Left cardiac atrium (tissue), 4 donors: Measurements from ENCODE around the gene FAM162A. TPM values are rescaled to one million over a fixed set of nuclear protein-coding genes. Genes with fewer than 3 reads are reported as not detected.

Experiments
- ATAC-seq, 2 donors: fragments of 200-7000 bp; cut with Tn5 transposase; one replicate each; pipeline ENCODE4 v1.9.1; 2020; ENCODE audit warnings: mild to moderate bottlenecking in 2 of 2, moderate library complexity in 2 of 2
- DNase-seq: peaks from one replicate; pipeline ENCODE4 v3.0.0-alpha.2; 2020
- intact Hi-C, 2 donors: fragments of 100-400 bp; cut with DNase I; formaldehyde crosslinking; loops; one replicate each; pipeline versions ENCODE4 v1.14.1 to v1.15.1; 2022 to 2023
- total RNA-seq, 2 donors: library from RNA; stranded (reverse); fragmentation: NEBNext Ultra II Directional; extraction: Animal tissue kit (Norgen Biotek cat#: 25700); gene quantifications; one replicate each; pipeline ENCODE4 v1.2.1, GENCODE V29; 2021
- donor health status: DM: no; HTN: yes; CAD: no.
- donor health status: DM: no; HTN: yes; CAD: no; lungs with severe emphysema.
- donor health status: DM: yes; HTN: yes; CAD: no.
- donor health status: Dilated cardiomyopathy.

The FAM162A gene
- total RNA-seq, 2 donors from 2014 or later: 118 to 144 TPM

DNA sequence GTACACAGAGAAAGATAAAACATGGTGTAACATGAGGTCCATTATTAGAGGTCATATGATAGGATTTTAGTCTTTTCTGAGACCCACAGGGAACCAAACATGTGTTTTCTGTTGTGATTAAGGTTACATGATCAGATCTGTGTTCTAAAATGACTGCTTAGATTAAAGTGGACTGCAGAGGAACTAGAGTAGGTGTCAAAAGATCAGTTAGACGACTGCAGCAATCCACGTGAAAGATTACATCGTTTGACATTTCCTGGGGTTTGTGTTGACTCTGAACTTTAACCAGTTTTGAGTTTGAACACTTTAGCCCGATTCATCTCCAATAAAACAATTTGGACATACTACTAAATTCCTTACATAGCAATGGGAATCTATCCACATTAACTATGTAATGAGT is 6.0 kb upstream of the FAM162A start:
- no peak for ATAC-seq
- intact Hi-C loops: no loop called here
- DNase-seq: no peak

- DNase-seq: peak; percentile 89
- intact Hi-C loops: no loop called here
- peak; percentile 81 to 88 for ATAC-seq
These were observed 905 bp upstream of the FAM162A start, which contains the start of gene MIX23 for GRCh38 chr3:122382888-122383666. Gene MIX23 (minus strand): TSS chr3:122383231. CDS start chr3:122383224, 7 bp downstream.

DNA sequence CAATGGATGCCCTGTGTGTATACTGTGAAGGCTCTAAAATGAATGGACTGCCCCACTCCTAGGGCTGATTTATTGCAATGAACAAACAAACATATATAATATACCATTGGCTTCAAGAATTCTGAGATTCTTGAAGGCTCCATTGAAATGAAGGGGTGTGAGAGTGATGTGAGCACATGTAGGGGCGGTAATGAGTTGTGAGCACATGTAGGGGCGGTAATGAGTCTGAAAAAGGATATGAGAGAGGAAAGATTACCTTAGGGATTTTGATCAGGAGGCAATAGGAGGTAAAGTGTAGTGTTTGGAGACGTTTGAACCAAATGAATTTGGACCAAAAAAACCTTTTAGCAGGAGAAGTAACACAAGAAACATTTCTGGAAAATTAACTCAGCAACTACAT is 3.7 kb downstream of the FAM162A start:
- DNase-seq: no peak
- ATAC-seq: no peak
- intact Hi-C loops: no loop called here

- ATAC-seq (no peak), DNase-seq (no peak)
- intact Hi-C loops: no loop called here
These were observed 5.2 kb downstream of the FAM162A start for GRCh38 chr3:122389197-122389596.

DNA sequence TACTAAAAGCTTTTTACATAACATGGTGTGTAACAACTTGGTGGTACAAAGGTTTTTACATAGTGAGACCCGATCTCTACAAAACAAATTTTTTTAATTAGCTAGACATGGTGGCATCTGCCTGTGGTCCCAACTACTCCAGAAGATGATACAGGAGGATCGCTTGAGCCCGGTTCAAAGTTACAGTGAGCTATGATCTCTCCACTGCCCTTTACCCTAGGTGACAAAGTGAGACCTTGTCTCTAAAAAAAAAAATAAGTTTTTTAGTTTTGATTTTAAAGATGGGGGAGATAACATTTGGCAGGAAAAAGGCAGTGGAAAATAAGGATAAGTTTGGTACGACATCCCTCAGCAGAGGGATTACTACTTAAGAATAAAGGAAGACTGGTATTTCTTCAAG is 5.9 kb downstream of the FAM162A start:
- no peak for DNase-seq
- intact Hi-C loops: loop anchor here in 1 of 2 donors (5.0 kb wide), 1 partner anchor 287 kb away; no protein-coding TSS in a partner anchor

DNA sequence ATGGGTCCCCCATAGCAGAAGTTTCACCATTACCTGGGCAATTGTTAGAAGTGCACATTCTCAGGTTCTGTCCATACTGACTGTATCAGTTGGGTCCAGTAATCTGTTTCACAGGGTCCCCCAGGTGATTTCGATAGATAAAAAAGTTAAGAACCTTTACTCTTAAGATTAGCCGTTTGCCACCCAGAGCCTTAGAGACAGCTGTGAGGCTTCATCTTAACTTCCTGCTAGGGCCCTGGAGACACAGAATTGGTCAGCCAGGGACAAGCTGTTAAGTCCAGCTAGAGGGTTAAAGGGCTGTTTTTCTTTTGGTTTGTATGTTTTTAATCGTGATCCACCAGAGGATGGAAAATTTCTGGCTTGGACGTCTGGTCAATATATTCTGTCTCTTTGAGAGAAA is 6.7 kb downstream of the FAM162A start:
- ATAC-seq: peak in 1 of 2 donors; percentile 63
- DNase-seq: no peak
- intact Hi-C loops: loop anchor here in 1 of 2 donors (5.0 kb wide), 1 partner anchor 287 kb away; no protein-coding TSS in a partner anchor

More for the DNA sequence above, 5.9 kb downstream of the FAM162A start:
- ATAC-seq: no peak

- intact Hi-C loops: loop anchor here in 1 of 2 donors (5.0 kb wide), 1 partner anchor 285 kb away; no protein-coding TSS in a partner anchor
- no peak for ATAC-seq
- no peak for DNase-seq
These were observed 7.9 kb downstream of the FAM162A start for GRCh38 chr3:122391681-122392446.

- DNase-seq (no peak), ATAC-seq (peak in 1 of 2 donors; percentile 54)
- intact Hi-C loops: loop anchor here in 1 of 2 donors (5.0 kb wide), 1 partner anchor 284 kb away; no protein-coding TSS in a partner anchor
These were observed 9.2 kb downstream of the FAM162A start for GRCh38 chr3:122392868-122393844.

DNA sequence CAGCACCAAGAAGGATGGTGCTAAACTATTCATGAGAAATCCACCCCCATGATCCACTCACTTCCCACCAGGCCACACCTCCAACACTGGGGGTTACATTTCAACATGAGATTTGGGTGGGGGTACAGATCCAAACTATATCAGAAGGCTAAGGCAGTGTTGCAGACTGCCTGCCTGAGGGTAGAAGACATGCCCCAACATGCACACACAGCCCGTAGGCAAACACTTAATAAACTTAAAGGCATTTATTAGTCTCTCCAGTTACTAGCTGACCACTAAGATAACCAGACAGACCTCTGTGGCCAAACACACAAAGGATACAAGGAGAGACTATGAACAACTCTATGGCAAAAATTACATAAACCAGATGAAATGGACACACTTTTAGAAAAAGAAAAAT is 10.2 kb downstream of the FAM162A start:
- ATAC-seq (no peak), DNase-seq (no peak)
- intact Hi-C loops: loop anchor here in 1 of 2 donors (5.0 kb wide), 1 partner anchor 283 kb away; no protein-coding TSS in a partner anchor

GRCh38 chr3:122395582-122395981 is 11.6 kb downstream of the FAM162A start:
- intact Hi-C loops: no loop called here
- DNase-seq: no peak
- ATAC-seq: no peak

DNA sequence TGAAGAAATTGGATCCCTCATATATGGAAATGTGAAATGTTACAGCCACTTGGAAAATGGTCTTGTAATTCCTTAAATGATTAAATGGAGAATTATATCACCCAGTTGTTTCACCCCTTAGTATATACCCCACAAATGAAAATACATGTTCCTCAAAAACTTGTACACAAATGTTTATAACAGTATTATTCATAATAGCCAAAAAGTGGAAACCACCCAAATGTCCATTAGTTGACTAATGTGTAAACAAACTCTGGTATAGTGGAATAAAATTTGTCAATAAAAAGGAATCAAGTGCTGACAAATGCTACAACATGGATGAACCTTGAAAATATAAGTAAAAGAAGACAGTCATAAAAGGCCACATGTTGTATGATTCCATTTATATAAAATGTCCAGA is 12.5 kb downstream of the FAM162A start:
- no peak for DNase-seq
- no peak for ATAC-seq
- intact Hi-C loops: no loop called here

DNA sequence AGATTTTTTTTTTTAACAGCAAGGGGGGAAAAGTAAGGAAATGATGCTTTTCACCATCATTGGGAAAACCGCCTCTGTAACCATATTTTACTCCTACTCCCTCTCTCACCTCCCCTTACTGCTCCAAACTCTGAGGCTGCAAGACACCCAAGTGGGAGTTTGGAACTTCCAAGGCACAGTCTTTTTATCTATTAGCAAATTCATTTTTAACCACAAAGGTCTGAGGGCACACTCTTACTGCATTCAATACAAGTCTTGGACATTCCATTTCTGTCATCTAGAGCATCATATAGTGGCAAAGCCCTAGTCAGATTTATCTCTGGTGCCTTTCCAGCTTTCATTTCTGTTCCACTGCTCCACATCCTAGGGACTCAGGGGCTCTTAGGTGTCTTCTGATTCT is 13.2 kb downstream of the FAM162A start:
- intact Hi-C loops: no loop called here
- no peak for DNase-seq
- no peak for ATAC-seq

GRCh38 chr3:122398920-122399319 is 14.9 kb downstream of the FAM162A start:
- ATAC-seq (no peak), DNase-seq (no peak)
- intact Hi-C loops: no loop called here

- no peak for DNase-seq
- intact Hi-C loops: no loop called here
- ATAC-seq: no peak
These were observed 19.5 kb downstream of the FAM162A start for GRCh38 chr3:122403489-122403888.

DNA sequence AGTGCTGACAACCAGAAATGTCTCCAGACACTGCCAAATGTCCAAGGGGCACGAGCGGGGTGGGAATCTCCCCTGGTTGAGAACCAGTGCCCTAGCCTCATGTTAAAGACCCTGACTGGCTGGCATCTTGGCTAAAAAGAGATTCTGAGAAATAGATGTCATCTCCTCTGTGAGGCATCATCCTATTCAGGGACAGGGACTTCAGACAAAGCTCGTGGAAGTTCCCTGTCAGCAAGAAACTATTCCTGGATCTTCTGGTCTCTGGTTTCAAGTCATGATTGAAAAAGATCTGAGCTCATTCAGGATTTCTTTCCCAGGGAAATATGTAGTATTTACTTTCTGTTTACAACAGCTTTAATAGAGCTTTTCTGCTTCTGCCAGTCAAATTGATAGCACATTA is 21.0 kb downstream of the FAM162A start:
- intact Hi-C loops: no loop called here
- no peak for DNase-seq
- ATAC-seq: no peak

DNA sequence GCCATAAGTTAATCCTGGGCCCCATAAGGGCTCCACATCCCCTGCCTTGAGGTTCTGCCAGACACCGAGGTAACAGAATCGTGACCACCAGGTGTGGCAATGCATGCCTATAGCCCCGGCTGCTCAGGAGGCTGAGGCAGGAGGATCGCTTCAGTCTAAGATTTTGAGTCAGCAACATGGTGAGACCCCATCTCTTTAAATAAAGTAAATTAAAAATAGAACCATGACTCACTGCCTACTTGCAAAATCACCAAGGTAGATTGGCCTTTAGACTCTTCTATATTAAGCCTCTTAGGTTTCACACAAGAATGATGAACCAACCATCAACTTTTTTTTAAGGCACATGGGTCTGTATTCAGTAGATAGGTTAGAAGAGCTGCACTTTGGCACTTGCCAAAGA is 22.2 kb downstream of the FAM162A start:
- intact Hi-C loops: no loop called here
- DNase-seq (no peak), ATAC-seq (no peak)

DNA sequence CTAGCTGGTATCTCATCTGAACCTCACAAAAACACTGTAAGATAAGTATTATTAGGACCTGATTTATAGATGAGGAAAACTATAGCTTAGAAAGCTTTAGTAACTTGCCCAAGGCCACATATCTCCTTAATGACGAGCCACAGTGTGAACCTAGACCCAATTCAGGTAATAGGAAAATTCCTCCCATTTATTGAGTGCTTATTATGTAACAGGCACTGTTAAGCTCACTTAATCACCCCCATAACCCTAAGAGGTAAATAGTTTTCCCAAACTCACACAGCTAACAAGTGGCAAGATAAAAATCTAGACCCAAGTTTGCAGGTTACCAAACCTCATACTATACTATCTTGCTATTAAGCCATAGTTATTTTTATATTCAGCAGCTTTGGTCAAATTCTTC is 24.0 kb downstream of the FAM162A start:
- ATAC-seq: no peak
- intact Hi-C loops: no loop called here
- DNase-seq: no peak

DNA sequence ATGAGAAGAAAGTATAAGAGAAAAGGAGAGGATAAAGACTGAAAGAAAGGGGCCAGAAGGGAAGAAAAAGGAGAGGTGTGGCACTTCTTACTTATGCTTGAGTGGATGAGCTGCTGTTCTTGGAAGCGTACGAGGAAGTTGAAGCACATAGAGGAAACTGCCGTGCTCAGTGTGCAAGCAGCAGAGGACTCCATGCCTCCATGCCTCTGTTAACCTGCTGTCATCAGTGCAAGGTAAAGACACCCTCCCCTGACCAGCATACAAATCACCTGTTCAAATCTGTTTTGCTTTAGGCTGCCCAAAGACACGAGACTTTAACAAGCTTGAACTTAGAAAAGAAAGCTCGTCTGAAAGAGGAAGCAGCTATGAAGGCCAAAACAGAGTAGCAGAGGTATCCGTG is 25.5 kb downstream of the FAM162A start:
- intact Hi-C loops: no loop called here
- DNase-seq: no peak
- ATAC-seq: no peak

DNA sequence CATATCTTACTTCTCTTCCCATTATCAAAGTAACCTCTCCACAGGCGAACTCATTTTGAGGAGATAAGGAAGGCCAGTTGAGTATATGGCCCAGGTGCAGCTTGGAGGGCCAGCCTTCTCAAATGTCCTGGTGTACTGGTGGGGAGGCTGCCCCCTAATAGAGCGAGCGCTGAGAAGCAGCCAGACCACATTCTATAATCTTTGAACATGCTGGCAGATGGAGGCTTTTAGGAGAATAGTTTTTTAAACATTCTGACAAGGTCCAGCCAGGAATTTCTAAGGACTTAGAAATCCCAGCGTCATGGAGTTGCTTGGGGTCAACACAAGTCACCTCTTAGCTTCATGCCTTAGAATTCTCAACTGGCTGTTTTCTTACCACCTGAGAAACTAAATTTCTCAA is 26.1 kb downstream of the FAM162A start:
- no peak for ATAC-seq
- intact Hi-C loops: no loop called here

More for the DNA sequence above, 26.1 kb downstream of the FAM162A start:
- no peak for DNase-seq
